Neural cell (in vitro differentiated cells): Measurements from ENCODE around the gene AGBL1. TPM values are rescaled to one million over a fixed set of nuclear protein-coding genes. Genes with fewer than 3 reads are reported as not detected.

Experiments
- H2AFZ ChIP-seq: fragments of 200-600, 300-800 bp; sonication (generic), shearing (Covaris generic); 2 replicates; pipeline ENCODE4 v1.6.0; 2014; ENCODE audit warnings: low read depth, mild to moderate bottlenecking, antibody characterized with exemption, low read length, moderate library complexity
- H3F3A ChIP-seq: fragments of 200-600 bp; shearing (Covaris generic); 2 replicates; pipeline ENCODE4 v1.6.1; 2016; ENCODE audit warnings: mild to moderate bottlenecking, moderate library complexity, mixed read lengths, antibody characterized with exemption, low read length; ENCODE audit not compliant: insufficient read depth, poor library complexity, severe bottlenecking
- H3K27ac ChIP-seq: fragments of 200-600, 300-800 bp; sonication (generic), shearing (Covaris generic); 2 replicates; pipeline ENCODE4 v1.5.1; 2014; ENCODE audit warnings: mild to moderate bottlenecking, low read length, moderate library complexity
- H3K27me3 ChIP-seq: fragments of 300-800, 200-600 bp; sonication (generic), shearing (Covaris generic); 2 replicates; pipeline ENCODE4 v1.6.0; 2014; ENCODE audit warnings: mild to moderate bottlenecking, low read depth, low read length, moderate library complexity; ENCODE audit not compliant: insufficient read depth
- H3K36me3 ChIP-seq: fragments of 300-800, 200-600 bp; sonication (generic), shearing (Covaris generic); 2 replicates; pipeline ENCODE4 v1.5.1; 2014; ENCODE audit warnings: mild to moderate bottlenecking, antibody characterized with exemption, low read length, moderate library complexity; ENCODE audit not compliant: insufficient read depth
- H3K4me2 ChIP-seq: fragments of 300-800, 200-600 bp; sonication (generic), shearing (Covaris generic); 2 replicates; pipeline ENCODE4 v1.6.0; 2014; ENCODE audit warnings: mild to moderate bottlenecking, low read length
- H3K4me3 ChIP-seq: fragments of 300-800, 200-600 bp; sonication (generic), shearing (Covaris generic); 2 replicates; pipeline ENCODE4 v1.5.1; 2014; ENCODE audit warnings: mild to moderate bottlenecking, low read length, moderate library complexity
- H3K79me2 ChIP-seq: fragments of 200-600 bp; shearing (Covaris generic); replicated peaks from 2 replicates; pipeline ENCODE4 v1.6.0; 2014; ENCODE audit warnings: mild to moderate bottlenecking, low read length, moderate library complexity; ENCODE audit not compliant: insufficient read depth
- H3K9ac ChIP-seq: fragments of 300-800, 200-600 bp; sonication (generic), shearing (Covaris generic); 2 replicates; pipeline ENCODE4 v1.6.1; 2016; ENCODE audit warnings: mild to moderate bottlenecking, low read length, mixed read lengths
- H3K9me2 ChIP-seq: fragments of 200-600 bp; shearing (Covaris generic); 2 replicates; pipeline ENCODE4 v1.6.1; 2016; ENCODE audit warnings: mild to moderate bottlenecking, low read length, mixed read lengths; ENCODE audit not compliant: insufficient read depth
- H3K9me3 ChIP-seq: fragments of 200-600, 300-800 bp; sonication (generic), shearing (Covaris generic); 2 replicates; pipeline ENCODE4 v1.6.1; 2016; ENCODE audit warnings: mild to moderate bottlenecking, mixed run types, low read length, moderate library complexity, mixed read lengths
- H4K20me1 ChIP-seq: fragments of 200-600 bp; shearing (Covaris generic); 2 replicates; pipeline ENCODE4 v1.6.1; 2016; ENCODE audit warnings: mild to moderate bottlenecking, mixed run types; ENCODE audit not compliant: insufficient read depth
- EP300 ChIP-seq: fragments of 450-650 bp; conservative IDR thresholded peaks from 2 replicates; pipeline ENCODE4 v1.6.1; 2014; ENCODE audit warnings: antibody characterized with exemption, mild to moderate bottlenecking, moderate library complexity; ENCODE audit not compliant: poor library complexity, severe bottlenecking
- EZH2 ChIP-seq: fragments of 200-600, 300-800 bp; shearing (Covaris generic), sonication (generic); IDR thresholded peaks from 2 replicates; pipeline ENCODE4 v1.6.1; 2014; ENCODE audit warnings: antibody characterized with exemption, low read length, borderline replicate concordance, mild to moderate bottlenecking; ENCODE audit not compliant: insufficient read depth, poor library complexity, severe bottlenecking
- MXI1 ChIP-seq: fragments of 450-650 bp; conservative IDR thresholded peaks from 2 replicates; pipeline ENCODE4 v1.6.1; 2014; ENCODE audit warnings: antibody characterized with exemption, mild to moderate bottlenecking; ENCODE audit not compliant: poor library complexity, severe bottlenecking
- POLR2AphosphoS5 ChIP-seq: IDR thresholded peaks from 2 replicates; pipeline ENCODE4 v1.6.1; 2012
- RAD21 ChIP-seq: fragments of 450-650 bp; conservative IDR thresholded peaks from 2 replicates; pipeline ENCODE4 v1.6.1; 2014; ENCODE audit warnings: antibody characterized with exemption, mild to moderate bottlenecking, moderate library complexity
- SMC3 ChIP-seq: fragments of 450-650 bp; conservative IDR thresholded peaks from 2 replicates; pipeline ENCODE4 v1.6.1; 2014; ENCODE audit warnings: antibody characterized with exemption, mild to moderate bottlenecking, moderate library complexity; ENCODE audit not compliant: poor library complexity
- TAF1 ChIP-seq: IDR thresholded peaks from 2 replicates; pipeline ENCODE4 v1.6.1; 2012; ENCODE audit warnings: low read depth
- polyA plus RNA-seq: library from polyadenylated mRNA; depleted of rRNA; stranded (reverse); fragments of >200 nt; gene quantifications from 2 replicates; pipeline ENCODE4 v1.2.3, GENCODE V29; 2014
- TF ChIP-seq, protein P1 (sequence below): fragments of 450-650 bp; IDR thresholded peaks from 2 replicates; pipeline ENCODE4 v1.5.1; 2014; ENCODE audit warnings: antibody characterized with exemption, mild to moderate bottlenecking, moderate library complexity; ENCODE audit not compliant: poor library complexity, severe bottlenecking
- TF ChIP-seq, protein P2 (sequence below): IDR thresholded peaks from 2 replicates; pipeline ENCODE4 v1.6.1; 2012; ENCODE audit warnings: borderline replicate concordance

AGBL1 gene
- polyA plus RNA-seq, 1 donor from 2014 or later, result 0.12 TPM

DNA sequence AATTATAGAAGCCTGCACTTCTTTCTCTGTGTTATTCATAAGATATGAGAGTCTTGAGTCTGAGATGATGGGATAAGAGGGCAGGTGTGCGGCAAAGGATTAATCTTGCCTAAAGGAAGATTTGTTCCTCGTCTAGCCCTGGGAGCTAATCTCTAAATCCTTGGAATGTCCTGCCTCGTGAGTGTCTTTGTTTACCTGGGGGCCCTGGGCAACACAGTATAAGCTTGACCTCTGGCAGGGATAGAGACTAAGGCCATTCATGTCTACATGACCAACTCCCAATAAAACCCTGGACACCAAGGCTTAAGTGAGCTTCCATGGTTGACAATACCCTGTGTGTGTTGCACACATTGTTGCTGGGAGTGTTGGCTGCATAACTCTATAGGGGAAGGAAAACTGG lies 3.2 kb upstream of the AGBL1 start:
- Histone ChIP-seq H3F3A (no peaks in the 10 kb centered on the region), H4K20me1 (no peaks in the 10 kb centered on the region), H3K27me3 (no peaks in the 10 kb centered on the region), H3K4me2 (no peak overlapping the region), H3K9me3 (no peaks in the 10 kb centered on the region), H3K4me3 (no peak overlapping the region), H3K79me2 (no peaks in the 10 kb centered on the region), H3K36me3 (no peaks in the 10 kb centered on the region), H3K27ac (no peak overlapping the region), H3K9me2 (no peaks in the 10 kb centered on the region), H3K9ac (no peak overlapping the region), H2AFZ (no peak overlapping the region)
- TF ChIP-seq POLR2AphosphoS5 (no peak), TAF1 (no peak), MXI1 (no peak), RAD21 (no peak), EP300 (no peak), SMC3 (no peak), EZH2 (no peak)
- TF ChIP-seq, protein P1, sequence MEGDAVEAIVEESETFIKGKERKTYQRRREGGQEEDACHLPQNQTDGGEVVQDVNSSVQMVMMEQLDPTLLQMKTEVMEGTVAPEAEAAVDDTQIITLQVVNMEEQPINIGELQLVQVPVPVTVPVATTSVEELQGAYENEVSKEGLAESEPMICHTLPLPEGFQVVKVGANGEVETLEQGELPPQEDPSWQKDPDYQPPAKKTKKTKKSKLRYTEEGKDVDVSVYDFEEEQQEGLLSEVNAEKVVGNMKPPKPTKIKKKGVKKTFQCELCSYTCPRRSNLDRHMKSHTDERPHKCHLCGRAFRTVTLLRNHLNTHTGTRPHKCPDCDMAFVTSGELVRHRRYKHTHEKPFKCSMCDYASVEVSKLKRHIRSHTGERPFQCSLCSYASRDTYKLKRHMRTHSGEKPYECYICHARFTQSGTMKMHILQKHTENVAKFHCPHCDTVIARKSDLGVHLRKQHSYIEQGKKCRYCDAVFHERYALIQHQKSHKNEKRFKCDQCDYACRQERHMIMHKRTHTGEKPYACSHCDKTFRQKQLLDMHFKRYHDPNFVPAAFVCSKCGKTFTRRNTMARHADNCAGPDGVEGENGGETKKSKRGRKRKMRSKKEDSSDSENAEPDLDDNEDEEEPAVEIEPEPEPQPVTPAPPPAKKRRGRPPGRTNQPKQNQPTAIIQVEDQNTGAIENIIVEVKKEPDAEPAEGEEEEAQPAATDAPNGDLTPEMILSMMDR, result no peak
- TF ChIP-seq, protein P2, sequence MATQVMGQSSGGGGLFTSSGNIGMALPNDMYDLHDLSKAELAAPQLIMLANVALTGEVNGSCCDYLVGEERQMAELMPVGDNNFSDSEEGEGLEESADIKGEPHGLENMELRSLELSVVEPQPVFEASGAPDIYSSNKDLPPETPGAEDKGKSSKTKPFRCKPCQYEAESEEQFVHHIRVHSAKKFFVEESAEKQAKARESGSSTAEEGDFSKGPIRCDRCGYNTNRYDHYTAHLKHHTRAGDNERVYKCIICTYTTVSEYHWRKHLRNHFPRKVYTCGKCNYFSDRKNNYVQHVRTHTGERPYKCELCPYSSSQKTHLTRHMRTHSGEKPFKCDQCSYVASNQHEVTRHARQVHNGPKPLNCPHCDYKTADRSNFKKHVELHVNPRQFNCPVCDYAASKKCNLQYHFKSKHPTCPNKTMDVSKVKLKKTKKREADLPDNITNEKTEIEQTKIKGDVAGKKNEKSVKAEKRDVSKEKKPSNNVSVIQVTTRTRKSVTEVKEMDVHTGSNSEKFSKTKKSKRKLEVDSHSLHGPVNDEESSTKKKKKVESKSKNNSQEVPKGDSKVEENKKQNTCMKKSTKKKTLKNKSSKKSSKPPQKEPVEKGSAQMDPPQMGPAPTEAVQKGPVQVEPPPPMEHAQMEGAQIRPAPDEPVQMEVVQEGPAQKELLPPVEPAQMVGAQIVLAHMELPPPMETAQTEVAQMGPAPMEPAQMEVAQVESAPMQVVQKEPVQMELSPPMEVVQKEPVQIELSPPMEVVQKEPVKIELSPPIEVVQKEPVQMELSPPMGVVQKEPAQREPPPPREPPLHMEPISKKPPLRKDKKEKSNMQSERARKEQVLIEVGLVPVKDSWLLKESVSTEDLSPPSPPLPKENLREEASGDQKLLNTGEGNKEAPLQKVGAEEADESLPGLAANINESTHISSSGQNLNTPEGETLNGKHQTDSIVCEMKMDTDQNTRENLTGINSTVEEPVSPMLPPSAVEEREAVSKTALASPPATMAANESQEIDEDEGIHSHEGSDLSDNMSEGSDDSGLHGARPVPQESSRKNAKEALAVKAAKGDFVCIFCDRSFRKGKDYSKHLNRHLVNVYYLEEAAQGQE, result no peak

- H3K9ac ChIP-seq, result no peak overlapping the region
- H3K27ac ChIP-seq, result no peak overlapping the region
- H3K9me2 ChIP-seq, result no peaks in the 10 kb centered on the region
- H3K27me3 ChIP-seq, result no peaks in the 10 kb centered on the region
- H3K36me3 ChIP-seq, result no peaks in the 10 kb centered on the region
- H3K4me2 ChIP-seq, result no peak overlapping the region
- H3K4me3 ChIP-seq, result no peak overlapping the region
- H3K79me2 ChIP-seq, result no peaks in the 10 kb centered on the region
- H3K9me3 ChIP-seq, result no peaks in the 10 kb centered on the region
- H4K20me1 ChIP-seq, result no peaks in the 10 kb centered on the region
- TF ChIP-seq, protein P1, result no peak
- TF ChIP-seq POLR2AphosphoS5 (no peak), SMC3 (no peak), EP300 (no peak), MXI1 (no peak), RAD21 (no peak), EZH2 (no peak), TAF1 (no peak)
- TF ChIP-seq, protein P2, result no peak
- no peak overlapping the region for H2AFZ ChIP-seq
- no peaks in the 10 kb centered on the region for H3F3A ChIP-seq
These were observed 2.6 kb upstream of the AGBL1 start for GRCh38 chr15:86077070-86077469.
